ENCODE measurements around the gene KIRREL1.

KIRREL1 gene

GRCh38 chr1:158007667-158008386, 14.4 kb downstream of the KIRREL1 start:
- DNase-seq (ENCODE audit: low spot score): no peak

- DNase-seq (ENCODE audit: low spot score): no peak
Measured at GRCh38 chr1:158008630-158009029, 15.2 kb downstream of the KIRREL1 start.

- DNase-seq (ENCODE audit: low spot score): no peak
Measured at GRCh38 chr1:158011714-158012113, 18.3 kb downstream of the KIRREL1 start.

GRCh38 chr1:158013840-158014730, 20.6 kb downstream of the KIRREL1 start:
- no peak for DNase-seq (ENCODE audit: low spot score)

GRCh38 chr1:158014731-158015320, 21.4 kb downstream of the KIRREL1 start:
- no peak for DNase-seq (ENCODE audit: low spot score)

- DNase-seq (ENCODE audit: low spot score): no peak
Measured at GRCh38 chr1:158016651-158017335, 23.3 kb downstream of the KIRREL1 start.

- DNase-seq (ENCODE audit: low spot score): no peak
Measured at GRCh38 chr1:158017800-158018595, 24.6 kb downstream of the KIRREL1 start.

GRCh38 chr1:158019171-158019868, 25.9 kb downstream of the KIRREL1 start:
- DNase-seq (ENCODE audit: low spot score): no peak

GRCh38 chr1:158020259-158020885, 26.9 kb downstream of the KIRREL1 start:
- no peak for DNase-seq (ENCODE audit: low spot score)

GRCh38 chr1:158020886-158021620, 27.6 kb downstream of the KIRREL1 start:
- no peak for DNase-seq (ENCODE audit: low spot score)

GRCh38 chr1:158021721-158022120, 28.3 kb downstream of the KIRREL1 start:
- DNase-seq (ENCODE audit: low spot score): no peak

GRCh38 chr1:158022554-158023312, 29.3 kb downstream of the KIRREL1 start:
- DNase-seq (ENCODE audit: low spot score): no peak

GRCh38 chr1:158024737-158025136, 31.3 kb downstream of the KIRREL1 start:
- DNase-seq (ENCODE audit: low spot score): no peak

GRCh38 chr1:158025576-158026230, 32.3 kb downstream of the KIRREL1 start:
- DNase-seq (ENCODE audit: low spot score): no peak

- no peak for DNase-seq (ENCODE audit: low spot score)
Measured at GRCh38 chr1:158026651-158027050, 33.2 kb downstream of the KIRREL1 start.

- no peak for DNase-seq (ENCODE audit: low spot score)
Measured at GRCh38 chr1:158027508-158027907, 34.1 kb downstream of the KIRREL1 start.

- DNase-seq (ENCODE audit: low spot score): no peak
Measured at GRCh38 chr1:158028969-158029368, 35.5 kb downstream of the KIRREL1 start.

- no peak for DNase-seq (ENCODE audit: low spot score)
Measured at GRCh38 chr1:158035014-158035413, 41.6 kb downstream of the KIRREL1 start.

Measured in HuH-7.5 (cell line).